H1 (cell line): ENCODE measurements around the gene TMEM92. TPM values are rescaled to one million over a fixed set of nuclear protein-coding genes. Genes with fewer than 3 reads are reported as not detected.

Experiments used
- CTCF ChIA-PET: fragments of 300-600 bp; sonication (Branson Sonifier 250); formaldehyde crosslinking; loops from one replicate; lab custom pipeline; 2021; ENCODE audit not compliant: partially characterized antibody; lab: Charles Lee
- POLR2A ChIA-PET: fragments of 300-600 bp; sonication (Branson Sonifier 250); formaldehyde crosslinking; loops from one replicate; lab custom pipeline; 2021; ENCODE audit warnings: inconsistent platforms; ENCODE audit not compliant: partially characterized antibody; lab: Charles Lee
- DNase-seq, 2 experiments: peaks; one replicate each; pipeline versions ENCODE4 v3.0.0 to v3.0.0-alpha.2; 2010 to 2022; ENCODE audit warnings: low spot score in 2 of 2, low read depth in 1 of 2, mixed read lengths in 1 of 2
- FAIRE-seq: peaks from 2 replicates; lab custom pipeline; 2011; peaks lifted over from hg19 to GRCh38; lab: Jason Lieb, UNC
- H2AFZ ChIP-seq: 2 replicates; pipeline ENCODE4 v1.8.1; 2012; ENCODE audit warnings: low read length, inconsistent platforms
- H2AK5ac ChIP-seq: 2 replicates; pipeline ENCODE4 v1.6.1; 2013; ENCODE audit warnings: low read depth, low read length
- H2BK120ac ChIP-seq: replicated peaks from 2 replicates; pipeline ENCODE3; 2013; ENCODE audit warnings: low read depth, low read length, inconsistent platforms
- H2BK12ac ChIP-seq: 2 replicates; pipeline ENCODE4 v1.6.1; 2013; ENCODE audit warnings: low read depth, low read length
- H2BK15ac ChIP-seq: 2 replicates; pipeline ENCODE4 v1.6.1; 2013; ENCODE audit warnings: low read length
- H2BK20ac ChIP-seq: 2 replicates; pipeline ENCODE4 v1.6.1; 2013; ENCODE audit warnings: low read length
- H2BK5ac ChIP-seq: 2 replicates; pipeline ENCODE4 v1.6.1; 2013; ENCODE audit warnings: low read depth, low read length
- H3K14ac ChIP-seq: 2 replicates; pipeline ENCODE4 v1.6.1; 2013; ENCODE audit warnings: inconsistent platforms; ENCODE audit not compliant: insufficient read length
- H3K18ac ChIP-seq: 2 replicates; pipeline ENCODE4 v1.6.1; 2013; ENCODE audit warnings: low read length; ENCODE audit errors: extremely low read depth
- H3K23ac ChIP-seq: 2 replicates; pipeline ENCODE4 v1.6.1; 2013; ENCODE audit warnings: inconsistent platforms; ENCODE audit not compliant: insufficient read length
- H3K23me2 ChIP-seq: 2 replicates; pipeline ENCODE4 v1.6.1; 2013; ENCODE audit warnings: low read depth, low read length
- H3K27ac ChIP-seq: 2 replicates; pipeline ENCODE4 v1.6.1; 2011; ENCODE audit warnings: low read depth, low read length, inconsistent platforms
- H3K27me3 ChIP-seq, 4 experiments: replicated peaks in 1 of 4; 1 replicate in 1 of 4; 2 replicates in 3 of 4; pipeline versions ENCODE4 v1.6.1 to v1.8.1; 2011 to 2013; ENCODE audit warnings: low read length in 3 of 4, mild to moderate bottlenecking in 3 of 4, inconsistent platforms in 2 of 4, mixed read lengths in 2 of 4, moderate library complexity in 1 of 4; ENCODE audit not compliant: control insufficient read depth in 3 of 4, insufficient read depth in 3 of 4; ENCODE audit errors: extremely low read depth in 1 of 4
- H3K36me3 ChIP-seq, 4 experiments: 2 replicates each; pipeline versions ENCODE4 v1.6.1 to v1.8.1; 2011 to 2013; ENCODE audit warnings: mild to moderate bottlenecking in 4 of 4, low read length in 3 of 4, moderate library complexity in 2 of 4, control low read depth in 1 of 4, inconsistent platforms in 1 of 4; ENCODE audit not compliant: insufficient read depth in 4 of 4, control insufficient read depth in 2 of 4
- H3K4ac ChIP-seq: replicated peaks from 2 replicates; pipeline ENCODE3; 2013; ENCODE audit warnings: low read length, low read depth, mixed read lengths, inconsistent platforms; ENCODE audit not compliant: insufficient read length
- H3K4me1 ChIP-seq, 4 experiments: replicated peaks in 1 of 4; 1 replicate in 1 of 4; 2 replicates in 3 of 4; pipeline versions ENCODE4 v1.6.1 to v1.8.1; 2011 to 2013; ENCODE audit warnings: low read length in 3 of 4, inconsistent platforms in 2 of 4, mixed read lengths in 1 of 4; ENCODE audit not compliant: insufficient read depth in 4 of 4, control insufficient read depth in 3 of 4
- H3K4me2 ChIP-seq, 2 experiments: 2 replicates each; pipeline versions ENCODE4 v1.6.1 to v1.8.1; 2011 to 2013; ENCODE audit warnings: low read depth in 2 of 2, low read length in 2 of 2, control low read depth in 1 of 2, inconsistent platforms in 1 of 2, mild to moderate bottlenecking in 1 of 2; ENCODE audit not compliant: insufficient read depth in 1 of 2
- H3K4me3 ChIP-seq, 4 experiments: fragments of 200-600, 300-600 bp in 1 of 4; sonication (generic), shearing (Covaris generic), sonication (Bioruptor Twin) in 1 of 4; 2 replicates each; pipeline versions ENCODE4 v1.5.1 to v1.8.1; 2011 to 2016; ENCODE audit warnings: low read length in 4 of 4, low read depth in 3 of 4, control low read depth in 2 of 4, inconsistent platforms in 2 of 4, mild to moderate bottlenecking in 2 of 4, mixed read lengths in 1 of 4, moderate library complexity in 1 of 4; ENCODE audit not compliant: insufficient read depth in 2 of 4; ENCODE audit errors: extremely low read depth in 1 of 4
- H3K56ac ChIP-seq: replicated peaks from 2 replicates; pipeline ENCODE3; 2013; ENCODE audit warnings: low read depth, mild to moderate bottlenecking, mixed read lengths, low read length, inconsistent platforms; ENCODE audit not compliant: insufficient read length
- H3K79me1 ChIP-seq: 2 replicates; pipeline ENCODE4 v1.6.1; 2013; ENCODE audit warnings: low read depth, low read length, control low read depth
- H3K79me2 ChIP-seq, 2 experiments: 2 replicates each; pipeline versions ENCODE4 v1.6.1 to v1.8.1; 2012 to 2013; ENCODE audit warnings: low read length in 2 of 2, mild to moderate bottlenecking in 2 of 2, inconsistent platforms in 1 of 2; ENCODE audit not compliant: insufficient read depth in 2 of 2, control insufficient read depth in 1 of 2
- H3K9ac ChIP-seq, 4 experiments: replicated peaks in 1 of 4; 1 replicate in 1 of 4; 2 replicates in 3 of 4; pipeline versions ENCODE4 v1.6.1 to v1.8.1; 2011 to 2013; ENCODE audit warnings: low read depth in 3 of 4, low read length in 3 of 4, control low read depth in 2 of 4, mild to moderate bottlenecking in 2 of 4, moderate library complexity in 2 of 4, inconsistent platforms in 1 of 4; ENCODE audit errors: extremely low read depth in 1 of 4
- H3K9me3 ChIP-seq, 2 experiments: 2 replicates each; pipeline versions ENCODE4 v1.6.1 to v1.8.1; 2012 to 2013; ENCODE audit warnings: mild to moderate bottlenecking in 2 of 2, moderate library complexity in 2 of 2, control low read depth in 1 of 2, inconsistent platforms in 1 of 2, low read depth in 1 of 2, low read length in 1 of 2, mixed read lengths in 1 of 2; ENCODE audit not compliant: insufficient read depth in 2 of 2
- H4K20me1 ChIP-seq, 2 experiments: replicated peaks in 1 of 2; 2 replicates each; pipeline versions ENCODE3 to v1.8.1; 2011 to 2013; ENCODE audit warnings: inconsistent platforms in 2 of 2, low read length in 2 of 2, mild to moderate bottlenecking in 1 of 2; ENCODE audit not compliant: insufficient read depth in 2 of 2, control insufficient read depth in 1 of 2
- H4K5ac ChIP-seq: 2 replicates; pipeline ENCODE4 v1.6.1; 2013; ENCODE audit warnings: low read length, low read depth, mixed read lengths, inconsistent platforms; ENCODE audit not compliant: insufficient read length
- H4K8ac ChIP-seq: 2 replicates; pipeline ENCODE4 v1.8.0; 2013; ENCODE audit warnings: mild to moderate bottlenecking, moderate library complexity, low read length, inconsistent platforms; ENCODE audit not compliant: insufficient read depth; ENCODE audit errors: extremely low read depth
- H4K91ac ChIP-seq: replicated peaks from 2 replicates; pipeline ENCODE3; 2013; ENCODE audit warnings: low read length, mixed read lengths, inconsistent platforms; ENCODE audit not compliant: insufficient read length
- CEBPB ChIP-seq: IDR thresholded peaks from 2 replicates; pipeline ENCODE4 v1.6.1; 2012; ENCODE audit warnings: low read depth, low read length
- CHD2 ChIP-seq: IDR thresholded peaks from 2 replicates; pipeline ENCODE4 v1.6.1; 2012; ENCODE audit warnings: low read length, improper control_type of control experiment
- GTF2F1 ChIP-seq: IDR thresholded peaks from 2 replicates; pipeline ENCODE4 v1.6.1; 2012; ENCODE audit warnings: low read depth, low read length, improper control_type of control experiment, borderline replicate concordance
- KDM1A ChIP-seq: fragments of 200-600, 300-600 bp; sonication (generic); IDR thresholded peaks from 2 replicates; pipeline ENCODE4 v1.7.1; 2016; ENCODE audit warnings: mild to moderate bottlenecking, low read length, borderline replicate concordance
- KDM4A ChIP-seq: IDR thresholded peaks from one replicate; pipeline ENCODE4 v1.7.1; 2012; ENCODE audit warnings: low read depth, mild to moderate bottlenecking, moderate library complexity, low read length, inconsistent platforms; ENCODE audit not compliant: severe bottlenecking
- PHF8 ChIP-seq: fragments of 200-600 bp; sonication (generic); conservative IDR thresholded peaks from 2 replicates; pipeline ENCODE4 v1.7.1; 2012; ENCODE audit warnings: low read depth, mild to moderate bottlenecking, inconsistent platforms, low read length, moderate library complexity
- RFX5 ChIP-seq: IDR thresholded peaks from 2 replicates; pipeline ENCODE4 v1.6.1; 2011; ENCODE audit warnings: low read depth, low read length, improper control_type of control experiment, borderline replicate concordance
- SIN3A ChIP-seq, 2 experiments: IDR thresholded peaks in 1 of 2; conservative IDR thresholded peaks in 1 of 2; 2 replicates each; pipeline ENCODE4 v1.6.1; 2011 to 2012; ENCODE audit warnings: low read length in 2 of 2, improper control_type of control experiment in 1 of 2, low read depth in 1 of 2, mild to moderate bottlenecking in 1 of 2
- SRF ChIP-seq: IDR thresholded peaks from 2 replicates; pipeline ENCODE4 v1.6.1; 2011; ENCODE audit warnings: mild to moderate bottlenecking, low read depth, low read length, moderate library complexity
- TEAD4 ChIP-seq: IDR thresholded peaks from 2 replicates; pipeline ENCODE4 v1.6.1; 2012; ENCODE audit warnings: low read depth, low read length, inconsistent platforms, mixed read lengths
- WGBS, 2 experiments: shearing (Covaris generic) in 1 of 2; methylation state at CpG; one replicate each; pipeline versions ENCODE4 v1.1.6 to v1.1.7; 2013 to 2015; ENCODE audit warnings: low lambda C conversion rate in 2 of 2, mixed read lengths in 2 of 2, inconsistent platforms in 1 of 2, low coverage in 1 of 2, missing lambda C conversion rate in 1 of 2; ENCODE audit not compliant: insufficient replicate concordance in 2 of 2, insufficient coverage in 1 of 2, insufficient read length in 1 of 2; ENCODE audit errors: extremely low coverage in 1 of 2, missing lambda C conversion rate in 1 of 2; 5-methylcytosine and 5-hydroxymethylcytosine counted together
- polyA plus RNA-seq, 7 experiments: library from polyadenylated mRNA; depleted of rRNA in 3 of 7; stranded (reverse) in 5 of 7; unstranded in 2 of 7; fragments of >200 nt in 5 of 7; fragments of 200-250 nt in 2 of 7; gene quantifications; 1 replicate in 5 of 7; 2 replicates in 1 of 7; 4 replicates in 1 of 7; pipeline versions ENCODE4 v1.2.1 to v1.2.3, GENCODE V29; 2011 to 2013; ENCODE audit warnings: missing spikeins in 2 of 7, mixed read lengths in 2 of 7
- total RNA-seq: library from RNA; stranded (reverse); fragmentation: NEBNext Ultra II Directional; extraction: Animal tissue kit (Norgen Biotek cat#: 25700); gene quantifications from 2 replicates; pipeline ENCODE4 v1.2.1, GENCODE V29; 2021
- TF ChIP-seq, protein P1 (sequence below): IDR thresholded peaks from 2 replicates; pipeline ENCODE4 v1.6.1; 2012; ENCODE audit warnings: inconsistent platforms

TMEM92 gene
- total and polyA plus RNA-seq, 2 of the 8 experiments (the other 6 are each of a cell fraction or from before 2014, with no cell fraction given): 11.9 to 24.8 TPM

DNA sequence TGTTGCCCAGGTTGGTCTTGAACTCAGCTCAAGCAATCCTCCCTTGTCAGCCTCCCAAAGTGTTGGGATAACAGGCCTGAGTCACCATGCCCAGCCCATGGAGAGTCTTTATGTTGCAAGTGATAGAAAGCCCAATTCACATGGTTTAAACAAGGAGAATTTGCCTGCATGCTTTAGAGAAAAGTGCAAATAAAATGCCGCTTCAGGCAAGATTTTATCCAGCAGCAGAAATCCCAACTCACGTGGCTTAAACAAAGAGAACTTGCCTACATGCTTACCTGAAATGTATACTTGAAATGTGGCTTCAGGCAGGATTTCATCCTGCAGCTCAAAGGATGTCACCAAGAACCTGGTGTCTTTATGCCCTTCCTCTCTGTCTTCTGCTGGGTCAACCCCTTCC is 42.9 kb downstream of the TMEM92 start:
- DNase-seq (no peak), FAIRE-seq (no peak)
- no peaks in the 10 kb centered on the region for H3K36me3 ChIP-seq
- H2BK12ac ChIP-seq: no peak overlapping the region; the same call in 1 of the 2 replicates
- 0 out of 4 replicates have a peak, but pooled peaks cover 0 to 3% of the 10 kb centered on the region in 2 experiments for H3K9me3 ChIP-seq
- no peak overlapping the region for H4K91ac ChIP-seq
- H3K4ac ChIP-seq: no peak overlapping the region
- H3K14ac ChIP-seq: no peak overlapping the region
- no peak overlapping the region for H3K23ac ChIP-seq
- peaks cover 0 to 4% (median 0%) of the 10 kb centered on the region in 4 experiments; a peak in 4 of 7 replicates for H3K4me1 ChIP-seq
- H2BK15ac ChIP-seq: no peak overlapping the region
- H3K79me2 ChIP-seq: no peaks in the 10 kb centered on the region
- H2BK20ac ChIP-seq: no peak overlapping the region
- no peak overlapping the region for H2BK120ac ChIP-seq
- no peak overlapping the region for H3K4me2 ChIP-seq
- H3K56ac ChIP-seq: no peak overlapping the region
- H3K4me3 ChIP-seq: no peak overlapping the region
- WGBS, 2 experiments: 93% methylated on average over 2 of the region's 2 CpGs; no CpG with 5 or more reads in 1 of the 2 experiments
- no peak overlapping the region for H4K5ac ChIP-seq
- POLR2A ChIA-PET: interaction anchor here (1.0 kb wide), 1 partner anchor 47 kb away, joined by 3 read pairs; no protein-coding TSS in a partner anchor
- no peak overlapping the region for H2AK5ac ChIP-seq
- CTCF ChIA-PET: interaction anchor here (0.9 to 3.8 kb wide), 8 partner anchors 11 to 156 kb away, joined by 3 to 21 read pairs (median 4); partner anchors contain the start of gene COL1A1
- H3K9ac ChIP-seq: no peak overlapping the region
- no peaks in the 10 kb centered on the region for H4K20me1 ChIP-seq
- no peaks in the 10 kb centered on the region; a peak in 1 of 7 replicates for H3K27me3 ChIP-seq
- no peak overlapping the region for H2BK5ac ChIP-seq
- no peak overlapping the region for H3K27ac ChIP-seq
- H2AFZ ChIP-seq: no peak overlapping the region
- H3K79me1 ChIP-seq: no peaks in the 10 kb centered on the region
- H3K23me2 ChIP-seq: no peaks in the 10 kb centered on the region
- H3K18ac ChIP-seq: no peak overlapping the region
- TF ChIP-seq KDM4A: no peak
- TF ChIP-seq, protein P1, sequence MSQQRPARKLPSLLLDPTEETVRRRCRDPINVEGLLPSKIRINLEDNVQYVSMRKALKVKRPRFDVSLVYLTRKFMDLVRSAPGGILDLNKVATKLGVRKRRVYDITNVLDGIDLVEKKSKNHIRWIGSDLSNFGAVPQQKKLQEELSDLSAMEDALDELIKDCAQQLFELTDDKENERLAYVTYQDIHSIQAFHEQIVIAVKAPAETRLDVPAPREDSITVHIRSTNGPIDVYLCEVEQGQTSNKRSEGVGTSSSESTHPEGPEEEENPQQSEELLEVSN: no peak
- no peak for TF ChIP-seq CEBPB
- no peak for TF ChIP-seq CHD2
- no peak for TF ChIP-seq KDM1A
- TF ChIP-seq GTF2F1: no peak
- TF ChIP-seq SRF: no peak
- TF ChIP-seq TEAD4: no peak
- no peak for TF ChIP-seq SIN3A (conservative IDR thresholded peaks at IDR 0.05 in 1 of 2, IDR thresholded peaks at IDR 0.05 in 1 of 2; ENCODE audit: low read depth in 1 of 2, low read length in 2 of 2)
- no peak for TF ChIP-seq RFX5
- TF ChIP-seq PHF8: no peak
- no peak overlapping the region for H4K8ac ChIP-seq
